Trophoblast cell (in vitro differentiated cells and primary cell): Measurements from ENCODE around the gene GATM. TPM values are rescaled to one million over a fixed set of nuclear protein-coding genes. Genes with fewer than 3 reads are reported as not detected.

Experiments used
- DNase-seq, 2 donors: peaks; one replicate each; pipeline ENCODE4 v3.0.0-alpha.2; 2016
- H2AFZ ChIP-seq: 2 replicates; pipeline ENCODE4 v1.6.1; 2013; ENCODE audit warnings: low read length, moderate library complexity, mild to moderate bottlenecking; ENCODE audit not compliant: insufficient read depth, poor library complexity
- H2AK5ac ChIP-seq: 2 replicates; pipeline ENCODE4 v1.6.1; 2013; ENCODE audit warnings: mild to moderate bottlenecking, low read length
- H2BK120ac ChIP-seq: 2 replicates; pipeline ENCODE4 v1.6.1; 2013; ENCODE audit warnings: low read length, mild to moderate bottlenecking, moderate library complexity; ENCODE audit not compliant: insufficient read depth, poor library complexity
- H2BK12ac ChIP-seq: 2 replicates; pipeline ENCODE4 v1.6.1; 2013; ENCODE audit warnings: mild to moderate bottlenecking, low read length, moderate library complexity
- H2BK5ac ChIP-seq: 2 replicates; pipeline ENCODE4 v1.6.1; 2013; ENCODE audit warnings: low read length, low read depth, moderate library complexity, mild to moderate bottlenecking; ENCODE audit not compliant: poor library complexity
- H3K14ac ChIP-seq: 2 replicates; pipeline ENCODE4 v1.6.1; 2013; ENCODE audit warnings: mild to moderate bottlenecking, low read length
- H3K18ac ChIP-seq: 2 replicates; pipeline ENCODE4 v1.6.1; 2013; ENCODE audit warnings: mild to moderate bottlenecking, low read length
- H3K23ac ChIP-seq: 2 replicates; pipeline ENCODE4 v1.6.1; 2013; ENCODE audit warnings: low read length
- H3K27ac ChIP-seq: 2 replicates; pipeline ENCODE4 v1.5.1; 2013; ENCODE audit warnings: low read depth, mild to moderate bottlenecking, inconsistent platforms, low read length, moderate library complexity
- H3K27me3 ChIP-seq: 2 replicates; pipeline ENCODE4 v1.6.1; 2013; ENCODE audit warnings: inconsistent platforms, mild to moderate bottlenecking, low read length, moderate library complexity; ENCODE audit not compliant: insufficient read depth
- H3K36me3 ChIP-seq, 2 experiments: 1 replicate in 1 of 2; 2 replicates in 1 of 2; pipeline ENCODE4 v1.6.1; 2013; ENCODE audit warnings: low read length in 2 of 2, mild to moderate bottlenecking in 2 of 2, moderate library complexity in 1 of 2; ENCODE audit not compliant: insufficient read depth in 2 of 2, control insufficient read depth in 1 of 2
- H3K4ac ChIP-seq: 2 replicates; pipeline ENCODE4 v1.6.1; 2013; ENCODE audit warnings: low read depth, mild to moderate bottlenecking, low read length, moderate library complexity
- H3K4me1 ChIP-seq, 2 experiments: 1 replicate in 1 of 2; 2 replicates in 1 of 2; pipeline ENCODE4 v1.6.1; 2013; ENCODE audit warnings: low read length in 2 of 2, mild to moderate bottlenecking in 2 of 2, moderate library complexity in 1 of 2; ENCODE audit not compliant: insufficient read depth in 2 of 2, control insufficient read depth in 1 of 2
- H3K4me2 ChIP-seq: 2 replicates; pipeline ENCODE4 v1.6.1; 2013; ENCODE audit warnings: inconsistent platforms, mild to moderate bottlenecking, low read length, moderate library complexity
- H3K4me3 ChIP-seq: 2 replicates; pipeline ENCODE4 v1.5.1; 2013; ENCODE audit warnings: mild to moderate bottlenecking, low read depth, low read length, inconsistent platforms
- H3K79me1 ChIP-seq: one replicate; pipeline ENCODE4 v1.6.1; 2013; ENCODE audit warnings: low read length
- H3K79me2 ChIP-seq: 2 replicates; pipeline ENCODE4 v1.6.1; 2013; ENCODE audit warnings: low read length, mild to moderate bottlenecking; ENCODE audit not compliant: control insufficient read depth, insufficient read depth, poor library complexity
- H3K9ac ChIP-seq: 2 replicates; pipeline ENCODE4 v1.6.1; 2013; ENCODE audit warnings: mild to moderate bottlenecking, low read length
- H3K9me3 ChIP-seq: 2 replicates; pipeline ENCODE4 v1.6.1; 2013; ENCODE audit warnings: low read depth, mild to moderate bottlenecking, control low read depth, inconsistent platforms, low read length; ENCODE audit not compliant: insufficient read depth
- H4K12ac ChIP-seq: 2 replicates; pipeline ENCODE4 v1.6.1; 2013; ENCODE audit warnings: low read depth, mild to moderate bottlenecking, low read length, moderate library complexity
- H4K8ac ChIP-seq: 2 replicates; pipeline ENCODE4 v1.6.1; 2013; ENCODE audit warnings: low read depth, mild to moderate bottlenecking, low read length, moderate library complexity
- H4K91ac ChIP-seq: one replicate; pipeline ENCODE4 v1.6.1; 2013; ENCODE audit warnings: low read depth, mild to moderate bottlenecking, low read length, moderate library complexity
- WGBS: extraction: QIAGEN DNeasy Blood & Tissue Kit; methylation state at CpG from one replicate; pipeline ENCODE4 v1.1.7; 2013; ENCODE audit warnings: missing lambda C conversion rate; ENCODE audit not compliant: insufficient read length, insufficient coverage; ENCODE audit errors: extremely low coverage; 5-methylcytosine and 5-hydroxymethylcytosine counted together
- polyA plus RNA-seq: library from polyadenylated mRNA; stranded (reverse); fragments of 200-250 nt; gene quantifications from 2 replicates; pipeline ENCODE4 v1.2.3, GENCODE V29; 2013

GATM gene, protein sequence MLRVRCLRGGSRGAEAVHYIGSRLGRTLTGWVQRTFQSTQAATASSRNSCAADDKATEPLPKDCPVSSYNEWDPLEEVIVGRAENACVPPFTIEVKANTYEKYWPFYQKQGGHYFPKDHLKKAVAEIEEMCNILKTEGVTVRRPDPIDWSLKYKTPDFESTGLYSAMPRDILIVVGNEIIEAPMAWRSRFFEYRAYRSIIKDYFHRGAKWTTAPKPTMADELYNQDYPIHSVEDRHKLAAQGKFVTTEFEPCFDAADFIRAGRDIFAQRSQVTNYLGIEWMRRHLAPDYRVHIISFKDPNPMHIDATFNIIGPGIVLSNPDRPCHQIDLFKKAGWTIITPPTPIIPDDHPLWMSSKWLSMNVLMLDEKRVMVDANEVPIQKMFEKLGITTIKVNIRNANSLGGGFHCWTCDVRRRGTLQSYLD
- 0.53 TPM in 2 replicates for polyA plus RNA-seq

DNA sequence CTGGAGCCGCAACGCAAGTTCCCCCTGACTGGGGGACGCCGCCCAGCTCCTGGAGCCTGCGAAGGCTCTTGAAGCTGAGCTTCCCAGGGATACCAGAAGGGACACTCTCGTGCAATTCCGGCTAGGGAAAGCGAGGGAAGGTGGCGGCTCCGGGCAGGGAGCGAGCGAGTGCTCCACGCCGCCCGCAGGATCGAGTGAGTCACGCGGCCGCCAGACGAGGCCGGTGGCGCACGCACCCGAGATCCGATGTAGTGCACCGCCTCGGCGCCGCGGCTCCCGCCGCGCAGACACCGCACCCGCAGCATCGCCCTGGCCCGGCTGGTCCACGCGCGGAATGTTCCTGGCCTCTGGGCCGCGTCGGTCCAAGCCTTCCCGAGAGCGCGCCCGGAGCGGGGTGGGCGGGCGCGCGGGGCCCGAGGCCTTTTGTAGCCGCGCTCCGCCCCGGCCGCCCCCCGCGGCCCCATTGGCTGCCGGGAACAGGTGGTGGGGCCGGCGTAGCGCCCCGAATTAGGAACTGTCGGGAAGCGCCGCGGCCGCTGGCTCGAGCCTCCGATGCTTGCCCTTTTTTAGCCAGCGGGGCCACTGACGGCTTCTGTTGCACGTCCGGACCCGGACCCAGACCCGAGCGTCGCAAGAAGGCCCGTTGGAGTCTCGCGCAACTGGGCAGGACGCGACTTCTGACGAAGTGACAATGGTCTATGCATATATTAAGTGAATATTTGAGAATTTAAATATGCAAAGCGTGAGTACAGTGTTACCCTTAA lies at the start of gene GATM:
Gene GATM (minus strand): TSS at position 396 of the 764 bp plus-strand sequence. CDS start 91 bp downstream, at position 305.
- H3K4me2 ChIP-seq = peak within 1 kb of the TSS; percentile 99
- no peak within 1 kb of the TSS for H3K4ac ChIP-seq
- H3K9ac ChIP-seq = no peak within 1 kb of the TSS
- no peak within 1 kb of the TSS for H4K91ac ChIP-seq
- no peaks in the 10 kb centered on the region for H3K36me3 ChIP-seq
- no peak within 1 kb of the TSS for H2BK12ac ChIP-seq
- no peak within 1 kb of the TSS for H2BK120ac ChIP-seq
- peaks cover 4 to 7% of the 10 kb centered on the region in 2 experiments for H3K4me1 ChIP-seq
- peak within 1 kb of the TSS; percentile 71 for H3K4me3 ChIP-seq
- H3K18ac ChIP-seq = no peak within 1 kb of the TSS
- no peaks in the 10 kb centered on the region for H3K79me2 ChIP-seq
- no peak within 1 kb of the TSS for H3K27ac ChIP-seq
- no peak within 1 kb of the TSS for H4K8ac ChIP-seq
- no peak within 1 kb of the TSS for H4K12ac ChIP-seq
- WGBS = no CpG with 5 or more reads among the region's 87 CpGs
- H3K9me3 ChIP-seq = no peaks in the 10 kb centered on the region
- H3K27me3 ChIP-seq = peaks cover 24% of the 10 kb centered on the region
- H2AFZ ChIP-seq = no peak within 1 kb of the TSS
- H3K14ac ChIP-seq = no peak within 1 kb of the TSS
- DNase-seq = peak; percentile 91
- H3K79me1 ChIP-seq = no peaks in the 10 kb centered on the region
- no peak within 1 kb of the TSS for H2AK5ac ChIP-seq
- peak within 1 kb of the TSS; percentile 85 for H3K23ac ChIP-seq
- no peak within 1 kb of the TSS for H2BK5ac ChIP-seq

- H3K23ac ChIP-seq = no peak overlapping the region
Measured at GRCh38 chr15:45427085-45427484, 48.7 kb upstream of the GATM start.

GRCh38 chr15:45425135-45425534 lies 46.8 kb upstream of the GATM start:
- no peak overlapping the region for H4K8ac ChIP-seq
- H2AFZ ChIP-seq = no peak overlapping the region
- H3K9me3 ChIP-seq = no peaks in the 10 kb centered on the region
- H3K4me2 ChIP-seq = no peak overlapping the region
- no peak overlapping the region for H3K23ac ChIP-seq
- no peaks in the 10 kb centered on the region for H3K79me2 ChIP-seq
- H3K4ac ChIP-seq = no peak overlapping the region
- no peak overlapping the region for H3K18ac ChIP-seq
- peaks cover 0 to 2% of the 10 kb centered on the region in 2 experiments for H3K4me1 ChIP-seq
- no CpG with 5 or more reads among the region's 7 CpGs for WGBS
- no peaks in the 10 kb centered on the region for H3K79me1 ChIP-seq
- H3K36me3 ChIP-seq = peaks cover 0 to 4% of the 10 kb centered on the region in 2 experiments
- DNase-seq = no peak
- no peak overlapping the region for H3K14ac ChIP-seq
- H4K91ac ChIP-seq = no peak overlapping the region
- no peak overlapping the region for H4K12ac ChIP-seq
- H2BK12ac ChIP-seq = no peak overlapping the region
- no peaks in the 10 kb centered on the region for H3K27me3 ChIP-seq
- no peak overlapping the region for H3K9ac ChIP-seq
- H2BK5ac ChIP-seq = no peak overlapping the region
- H3K4me3 ChIP-seq = no peak overlapping the region
- no peak overlapping the region for H3K27ac ChIP-seq
- H2BK120ac ChIP-seq = no peak overlapping the region
- H2AK5ac ChIP-seq = no peak overlapping the region

More at GRCh38 chr15:45427085-45427484, 48.7 kb upstream of the GATM start:
- Histone ChIP-seq H4K12ac (no peak overlapping the region), H3K18ac (no peak overlapping the region), H3K4ac (no peak overlapping the region), H3K36me3 (no peaks in the 10 kb centered on the region), H3K9me3 (no peaks in the 10 kb centered on the region), H3K4me2 (no peak overlapping the region), H3K79me1 (no peaks in the 10 kb centered on the region), H4K91ac (no peak overlapping the region), H3K79me2 (peaks cover 2% of the 10 kb centered on the region), H3K9ac (no peak overlapping the region), H3K4me1 (peaks cover 0 to 2% of the 10 kb centered on the region in 2 experiments), H2BK5ac (no peak overlapping the region), H2BK120ac (no peak overlapping the region), H3K4me3 (no peak overlapping the region), H2AK5ac (no peak overlapping the region), H3K27ac (no peak overlapping the region), H4K8ac (no peak overlapping the region), H2BK12ac (no peak overlapping the region), H2AFZ (no peak overlapping the region), H3K14ac (no peak overlapping the region), H3K27me3 (no peaks in the 10 kb centered on the region)
- no CpG with 5 or more reads among the region's 11 CpGs for WGBS
- no peak for DNase-seq

- Histone ChIP-seq H3K4me3 (no peak overlapping the region), H4K91ac (no peak overlapping the region), H3K4ac (no peak overlapping the region), H3K9ac (no peak overlapping the region), H4K8ac (no peak overlapping the region), H2BK12ac (no peak overlapping the region), H3K9me3 (no peaks in the 10 kb centered on the region), H3K14ac (no peak overlapping the region), H2AFZ (no peak overlapping the region), H3K4me2 (no peak overlapping the region), H3K27ac (no peak overlapping the region), H3K36me3 (peaks cover 3 to 7% of the 10 kb centered on the region in 2 experiments), H4K12ac (no peak overlapping the region), H3K79me1 (no peaks in the 10 kb centered on the region), H3K27me3 (no peaks in the 10 kb centered on the region), H2BK120ac (no peak overlapping the region), H3K18ac (no peak overlapping the region), H3K23ac (no peak overlapping the region), H3K4me1 (no peaks in the 10 kb centered on the region), H3K79me2 (no peaks in the 10 kb centered on the region), H2BK5ac (no peak overlapping the region), H2AK5ac (no peak overlapping the region)
- DNase-seq = no peak
- no CpG with 5 or more reads among the region's 2 CpGs for WGBS
Measured at GRCh38 chr15:45424429-45424828, 46.1 kb upstream of the GATM start.
